ENCODE results near the gene NBEA.
"Not testable (repeated sequence)": the region's sequence is repeated elsewhere in the genome, so short reads cannot be mapped to it uniquely, and the experiment has no call there.

The NBEA gene

GRCh38 chr13:34993470-34993869, 51.4 kb downstream of the NBEA start:
- DNase-seq (ENCODE audit: low read depth in 1 of 2, low spot score in 1 of 2) = no peak
- H3K4me3 ChIP-seq (replicated peaks; ENCODE audit: insufficient read depth, low read length) = no peak overlapping the region
- no peaks in the 10 kb centered on the region for H3K27me3 ChIP-seq (ENCODE audit: insufficient read depth, poor library complexity, severe bottlenecking)
- TF ChIP-seq CTCF (IDR thresholded peaks at IDR 0.05; ENCODE audit: insufficient read depth, low read length) = no peak
- TF ChIP-seq POLR2AphosphoS5 (IDR thresholded peaks at IDR 0.05; ENCODE audit: low read depth) = no peak
- TF ChIP-seq REST (IDR thresholded peaks at IDR 0.05; ENCODE audit: insufficient replicate concordance, low read depth) = no peak
- TF ChIP-seq SPI1 (IDR thresholded peaks at IDR 0.05; ENCODE audit: borderline replicate concordance, low read depth) = no peak
- H3K27ac ChIP-seq (replicated peaks) = no peak overlapping the region

GRCh38 chr13:35003734-35004133, 61.7 kb downstream of the NBEA start:
- not testable (repeated sequence) for H3K4me3 ChIP-seq (replicated peaks; ENCODE audit: insufficient read depth, low read length); H3K27ac ChIP-seq (replicated peaks); DNase-seq (ENCODE audit: low read depth in 1 of 2, low spot score in 1 of 2); H3K27me3 ChIP-seq (ENCODE audit: insufficient read depth, poor library complexity, severe bottlenecking)

- TF ChIP-seq GABPA (IDR thresholded peaks at IDR 0.05; ENCODE audit: low read depth) (no peak), REST (IDR thresholded peaks at IDR 0.05; ENCODE audit: insufficient replicate concordance, low read depth) (no peak), SPI1 (IDR thresholded peaks at IDR 0.05; ENCODE audit: borderline replicate concordance, low read depth) (no peak), CTCF (IDR thresholded peaks at IDR 0.05; ENCODE audit: insufficient read depth, low read length) (no peak), POLR2AphosphoS5 (IDR thresholded peaks at IDR 0.05; ENCODE audit: low read depth) (no peak)
Measured at GRCh38 chr13:35005051-35005450, 63.0 kb downstream of the NBEA start.

GRCh38 chr13:35014606-35015213, 72.6 kb downstream of the NBEA start:
- Histone ChIP-seq H3K27me3 (ENCODE audit: insufficient read depth, poor library complexity, severe bottlenecking) (no peaks in the 10 kb centered on the region), H3K4me3 (replicated peaks; ENCODE audit: insufficient read depth, low read length) (no peak overlapping the region), H3K27ac (replicated peaks) (no peak overlapping the region)
- DNase-seq (ENCODE audit: low read depth in 1 of 2, low spot score in 1 of 2) = no peak
- TF ChIP-seq CTCF (IDR thresholded peaks at IDR 0.05; ENCODE audit: insufficient read depth, low read length) (no peak), REST (IDR thresholded peaks at IDR 0.05; ENCODE audit: insufficient replicate concordance, low read depth) (no peak), POLR2AphosphoS5 (IDR thresholded peaks at IDR 0.05; ENCODE audit: low read depth) (no peak), GABPA (IDR thresholded peaks at IDR 0.05; ENCODE audit: low read depth) (no peak), SPI1 (IDR thresholded peaks at IDR 0.05; ENCODE audit: borderline replicate concordance, low read depth) (no peak)

More at GRCh38 chr13:35005051-35005450, 63.0 kb downstream of the NBEA start:
- no peak for DNase-seq (ENCODE audit: low read depth in 1 of 2, low spot score in 1 of 2)
- Histone ChIP-seq H3K4me3 (replicated peaks; ENCODE audit: insufficient read depth, low read length) (no peak overlapping the region), H3K27ac (replicated peaks) (no peak overlapping the region), H3K27me3 (ENCODE audit: insufficient read depth, poor library complexity, severe bottlenecking) (peaks cover 3% of the 10 kb centered on the region)
